Activated CD8-positive, alpha-beta memory T cell treated with anti-CD3 and anti-CD28 coated beads, Interleukin-2, amount 50 U/mL, for 1 hour (primary cell): Measurements from ENCODE around the gene FAM156B.
"Not testable (repeated sequence)": the region's sequence is repeated elsewhere in the genome, so short reads cannot be mapped to it uniquely, and the experiment has no call there.

Experiments
- DNase-seq: peaks from one replicate; pipeline ENCODE4 v3.0.0-alpha.2; 2020; ENCODE audit errors: extremely low read depth

FAM156B gene

DNA sequence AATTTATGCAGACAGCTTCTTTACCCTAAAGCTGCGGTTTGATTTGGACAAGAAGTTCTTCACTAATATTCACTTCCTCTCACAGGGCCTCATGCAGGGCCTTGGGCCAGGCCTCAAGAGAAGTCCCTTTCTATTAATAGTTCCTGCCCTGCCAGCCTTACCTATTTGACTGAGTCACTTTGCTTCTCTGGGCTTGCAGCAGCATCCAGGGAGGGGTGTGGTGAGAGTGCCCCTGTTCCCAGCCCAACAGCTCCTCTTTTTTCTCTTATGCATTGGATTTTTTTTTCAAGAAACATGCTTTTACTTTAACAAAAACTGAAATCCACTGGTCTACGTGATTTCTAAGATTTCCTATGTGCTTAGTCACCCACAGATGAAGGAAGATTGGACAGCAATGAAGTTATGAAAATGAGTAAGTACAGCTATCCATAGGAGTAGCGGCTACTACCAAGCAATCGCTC, 26.7 kb downstream of the FAM156B start:
- DNase-seq, result no peak

GRCh38 chrX:52930214-52930613, 33.1 kb downstream of the FAM156B start:
- DNase-seq, result not testable (repeated sequence)

DNA sequence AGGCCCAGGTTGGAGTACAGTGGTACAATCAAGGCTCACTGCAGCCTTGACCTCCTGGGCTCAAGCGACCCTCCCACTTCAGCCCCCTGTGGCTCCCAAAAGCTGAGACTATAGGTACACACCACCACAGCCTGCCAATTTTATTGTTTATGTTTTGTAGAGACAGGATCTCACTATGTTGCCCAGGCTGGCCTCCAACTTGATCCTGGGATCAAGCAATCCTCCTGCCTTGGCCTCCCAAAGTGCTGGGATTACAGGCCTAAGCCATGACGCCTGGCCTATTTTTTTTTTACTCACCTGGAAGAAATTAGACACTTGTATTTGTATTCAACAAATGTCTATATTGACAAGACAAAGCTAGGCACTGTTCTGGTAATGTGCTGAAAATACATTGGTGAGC, 36.1 kb downstream of the FAM156B start:
- no peak for DNase-seq

- no peak for DNase-seq
Observed at GRCh38 chrX:52933976-52934703, 37.0 kb downstream of the FAM156B start.

GRCh38 chrX:52934704-52935469, 37.8 kb downstream of the FAM156B start:
- DNase-seq, result peak; percentile 89

- DNase-seq, result not testable (repeated sequence)
Observed at GRCh38 chrX:52935470-52935784, 38.3 kb downstream of the FAM156B start.

GRCh38 chrX:52940704-52941103, 43.6 kb downstream of the FAM156B start:
- DNase-seq, result not testable (repeated sequence)

- DNase-seq, result not testable (repeated sequence)
Observed at GRCh38 chrX:52941728-52942127, 44.6 kb downstream of the FAM156B start.

DNA sequence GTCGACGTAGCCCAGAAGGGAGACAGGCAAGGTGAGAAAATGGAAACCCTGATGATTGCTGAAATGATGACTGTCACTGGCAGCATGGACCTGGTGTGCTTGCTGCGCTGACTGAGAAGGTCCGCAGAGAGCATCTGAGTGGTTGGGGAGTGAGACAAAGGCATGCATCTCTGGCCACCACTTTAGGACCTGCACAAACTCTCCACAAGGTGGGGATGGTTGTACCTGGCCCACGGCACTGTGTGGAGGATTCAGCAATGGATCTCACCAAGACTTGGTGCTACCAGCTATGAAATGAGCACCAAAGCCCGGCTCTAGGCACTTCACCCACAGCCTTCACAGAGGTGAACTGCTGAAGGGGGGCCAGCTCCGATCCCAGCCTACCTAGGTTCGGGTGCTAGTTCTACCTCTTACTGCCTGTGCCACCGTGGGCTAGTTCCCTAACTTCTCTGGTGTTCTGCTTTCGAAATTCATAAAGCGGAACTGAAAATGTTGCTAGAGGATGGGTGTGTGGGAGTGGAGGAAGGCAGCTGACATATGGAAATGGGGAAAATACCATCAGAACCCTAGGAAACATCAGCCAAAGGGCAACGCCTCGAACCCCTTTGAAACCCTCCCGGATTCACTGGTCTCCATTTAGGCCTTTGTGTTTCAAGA, 48.8 kb downstream of the FAM156B start:
- not testable (repeated sequence) for DNase-seq

DNA sequence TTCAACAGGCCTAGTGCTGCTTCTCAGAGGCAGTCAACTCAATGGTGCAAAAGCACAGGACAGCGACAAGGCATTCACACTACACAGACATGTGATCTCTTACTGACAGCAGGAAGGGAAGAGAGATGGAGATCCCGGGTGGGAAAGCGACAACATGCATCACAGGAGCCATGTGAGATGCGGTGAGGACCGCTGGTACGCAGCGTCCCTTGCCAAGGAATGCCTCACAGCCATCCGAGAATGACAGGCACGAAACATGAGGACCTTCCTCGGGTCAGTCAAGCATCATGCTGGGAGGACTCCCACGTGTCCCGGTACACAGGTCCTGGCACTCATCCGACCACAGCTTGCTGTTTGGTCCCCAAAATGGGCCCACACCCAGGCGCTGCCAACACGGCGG, 50.4 kb downstream of the FAM156B start:
- DNase-seq, result not testable (repeated sequence)

DNA sequence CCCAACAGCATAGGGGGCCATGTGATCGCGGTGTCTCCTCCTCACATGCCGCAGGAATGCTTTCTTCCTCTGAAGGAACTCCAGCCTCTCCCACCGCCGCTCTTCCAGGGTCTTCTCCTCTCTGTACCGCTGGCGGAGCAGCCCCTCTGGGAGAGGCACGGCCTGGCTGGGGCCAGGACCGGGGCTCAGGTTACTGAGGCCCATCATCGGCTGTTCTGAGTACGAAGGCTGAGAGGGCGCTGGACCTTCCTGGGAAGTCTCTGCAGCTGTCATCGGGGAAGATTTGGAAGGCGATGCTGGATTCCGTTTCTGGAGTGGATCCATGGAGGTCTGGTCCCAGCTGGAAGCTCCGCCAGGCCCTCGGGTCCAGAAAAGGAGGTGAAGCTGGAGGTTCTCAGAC, 51.1 kb downstream of the FAM156B start:
- DNase-seq, result not testable (repeated sequence)

- DNase-seq, result not testable (repeated sequence)
Observed at GRCh38 chrX:52949325-52949724, 52.2 kb downstream of the FAM156B start.

DNA sequence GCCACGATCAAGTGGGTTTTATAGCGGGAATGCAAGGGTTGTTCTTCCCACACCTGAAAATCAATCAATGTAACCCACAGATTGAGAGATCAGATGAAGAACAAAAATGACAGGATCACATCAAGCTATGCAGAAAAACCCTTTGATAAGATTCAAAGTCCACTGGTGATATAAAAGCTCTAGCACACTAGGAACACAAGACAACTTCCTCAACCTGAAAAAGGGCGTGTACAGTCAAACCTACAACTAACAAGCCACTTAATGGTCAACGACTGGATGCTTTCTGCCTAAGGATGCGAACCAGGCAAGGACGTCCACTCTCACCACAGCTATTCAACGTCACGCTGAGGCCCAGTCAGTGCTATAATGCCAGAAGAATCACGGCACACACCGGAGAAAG, 52.8 kb downstream of the FAM156B start:
- DNase-seq, result not testable (repeated sequence)
